Measurements from ENCODE around the gene ZFP92. TPM values are rescaled to one million over a fixed set of nuclear protein-coding genes. Genes with fewer than 3 reads are reported as not detected.

ZFP92 gene
- total and polyA plus RNA-seq, 3 donors from 2014 or later: 2.1 to 3.4 (median 2.2) TPM

GRCh38 chrX:153446636-153446936, 35.3 kb downstream of the ZFP92 start:
- no peak overlapping the region for H3K4me3 ChIP-seq
- 72% methylated on average over 10 of the region's 10 CpGs; no CpG with 5 or more reads in 1 of the 2 donors for WGBS, 2 donors
- TF ChIP-seq CTCF (IDR thresholded peaks at IDR 0.05): no peak
- no peak for TF ChIP-seq POLR2A (IDR thresholded peaks at IDR 0.05)
- no peak overlapping the region for H3K27ac ChIP-seq
- H3K4me1 ChIP-seq: no peaks in the 10 kb centered on the region
- no peaks in the 10 kb centered on the region for H3K36me3 ChIP-seq (ENCODE audit: low read depth, missing control alignments)
- no peaks in the 10 kb centered on the region for H3K27me3 ChIP-seq
- H3K9me3 ChIP-seq: no peaks in the 10 kb centered on the region
- intact Hi-C loops (cut with DNase I; ENCODE audit: low total_unique reads): no loop called here
- no peak for DNase-seq

GRCh38 chrX:153446950-153447580, 35.8 kb downstream of the ZFP92 start:
- no peaks in the 10 kb centered on the region for H3K9me3 ChIP-seq
- no peaks in the 10 kb centered on the region for H3K4me1 ChIP-seq
- 95 to 97% methylated on average over 5 to 13 of the region's 17 CpGs for WGBS, 2 donors
- H3K27me3 ChIP-seq: no peaks in the 10 kb centered on the region
- intact Hi-C loops (cut with DNase I; ENCODE audit: low total_unique reads): no loop called here
- H3K36me3 ChIP-seq (ENCODE audit: low read depth, missing control alignments): no peaks in the 10 kb centered on the region
- TF ChIP-seq POLR2A (IDR thresholded peaks at IDR 0.05): no peak
- TF ChIP-seq CTCF (IDR thresholded peaks at IDR 0.05): no peak
- H3K4me3 ChIP-seq: no peak overlapping the region
- DNase-seq: no peak
- no peak overlapping the region for H3K27ac ChIP-seq

- DNase-seq: no peak
- Histone ChIP-seq H3K9me3 (no peaks in the 10 kb centered on the region), H3K27ac (no peak overlapping the region), H3K27me3 (no peaks in the 10 kb centered on the region), H3K4me1 (no peaks in the 10 kb centered on the region), H3K36me3 (ENCODE audit: low read depth, missing control alignments) (no peaks in the 10 kb centered on the region), H3K4me3 (no peak overlapping the region)
- intact Hi-C loops (cut with DNase I; ENCODE audit: low total_unique reads): no loop called here
- WGBS, 2 donors: 93% methylated on average over 6 of the region's 8 CpGs; no CpG with 5 or more reads in 1 of the 2 donors
- TF ChIP-seq CTCF (IDR thresholded peaks at IDR 0.05) (no peak), POLR2A (IDR thresholded peaks at IDR 0.05) (no peak)
These were observed 36.3 kb downstream of the ZFP92 start for GRCh38 chrX:153447581-153447960.

GRCh38 chrX:153448556-153449367, 37.5 kb downstream of the ZFP92 start:
- intact Hi-C loops (cut with DNase I; ENCODE audit: low total_unique reads): no loop called here
- no peak for DNase-seq
- Histone ChIP-seq H3K9me3 (no peaks in the 10 kb centered on the region), H3K36me3 (ENCODE audit: low read depth, missing control alignments) (no peaks in the 10 kb centered on the region), H3K4me1 (no peaks in the 10 kb centered on the region), H3K27ac (no peak overlapping the region), H3K4me3 (no peak overlapping the region), H3K27me3 (no peaks in the 10 kb centered on the region)
- TF ChIP-seq POLR2A (IDR thresholded peaks at IDR 0.05) (no peak), CTCF (IDR thresholded peaks at IDR 0.05) (no peak)
- 95 to 96% methylated on average over 11 to 13 of the region's 21 CpGs for WGBS, 2 donors

Data from testis (tissue), 3 donors.